IPS-NIHi7 (cell line): Measurements from ENCODE around the gene BDH1.
"Not testable (repeated sequence)": the region's sequence is repeated elsewhere in the genome, so short reads cannot be mapped to it uniquely, and the experiment has no call there.

ENCODE experiments used
- DNase-seq: peaks from one replicate; pipeline ENCODE4 v3.0.0; 2012; ENCODE audit warnings: mixed read lengths; ENCODE audit errors: extremely low spot score

The BDH1 gene

DNA sequence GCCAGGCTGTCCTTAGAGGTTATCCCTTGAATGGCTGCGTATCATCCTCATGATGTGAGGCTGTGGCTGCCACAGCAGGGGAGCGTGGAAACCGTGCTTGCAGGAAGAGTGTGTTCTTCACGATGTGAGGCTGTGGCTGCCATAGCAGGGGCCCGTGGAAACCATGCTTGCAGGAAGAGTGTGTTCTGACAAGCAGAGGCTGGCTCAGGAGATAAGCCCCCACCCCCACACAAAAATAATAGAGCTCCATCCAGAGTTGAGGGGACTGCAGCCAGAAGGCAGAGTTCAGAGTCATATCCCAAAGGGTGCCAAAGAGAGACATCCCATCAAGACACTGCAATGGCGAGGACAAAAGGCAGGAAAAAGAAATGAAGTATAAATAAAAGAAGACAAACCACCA lies 22.6 kb upstream of the BDH1 start:
- DNase-seq: no peak

- DNase-seq: no peak
Observed at GRCh38 chr3:197577366-197578074, 21.8 kb upstream of the BDH1 start.

DNA sequence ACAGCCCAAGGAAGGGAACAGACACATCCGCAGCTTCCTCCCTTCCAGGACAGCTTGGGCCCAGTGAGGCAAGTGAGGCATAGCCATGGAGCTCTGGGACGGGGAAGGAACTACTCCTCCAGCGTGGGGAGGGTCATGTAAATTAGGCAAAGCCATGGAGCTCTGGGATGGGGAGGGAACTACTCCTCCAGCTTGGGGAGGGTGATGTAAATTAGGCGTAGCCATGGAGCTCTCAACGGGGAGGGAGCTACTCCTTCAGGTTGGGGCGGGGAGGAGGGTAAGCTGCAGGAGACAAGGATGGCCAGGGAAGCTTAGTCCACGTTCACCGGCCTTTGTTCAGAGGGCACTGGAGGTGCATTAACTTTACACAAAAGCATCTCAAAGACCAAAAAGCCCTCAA lies 21.1 kb upstream of the BDH1 start:
- no peak for DNase-seq

DNA sequence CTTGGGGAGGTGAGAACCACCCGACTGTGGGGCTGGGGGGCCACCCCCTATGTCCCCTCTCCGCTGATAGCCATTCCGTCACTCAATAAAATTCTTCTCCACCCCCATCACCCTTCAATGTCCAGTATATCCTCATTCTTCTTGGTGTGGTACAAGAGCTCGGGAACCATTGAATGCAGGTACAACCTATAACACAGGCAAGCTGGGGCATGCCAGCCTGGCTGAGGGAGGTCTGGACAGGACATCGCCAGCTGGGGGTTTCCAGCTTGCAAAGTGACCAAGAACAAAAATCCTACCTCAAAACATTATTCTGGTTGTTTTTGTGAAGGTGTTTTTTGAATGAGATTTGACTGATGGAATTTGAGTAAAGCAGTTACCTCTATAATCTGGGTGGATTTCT lies 19.6 kb upstream of the BDH1 start:
- DNase-seq: no peak

- not testable (repeated sequence) for DNase-seq
Observed at GRCh38 chr3:197574396-197574991, 18.7 kb upstream of the BDH1 start.

- DNase-seq: no peak
Observed at GRCh38 chr3:197573048-197573767, 17.4 kb upstream of the BDH1 start.

GRCh38 chr3:197571880-197572172 lies 16.1 kb upstream of the BDH1 start:
- DNase-seq: not testable (repeated sequence)

DNA sequence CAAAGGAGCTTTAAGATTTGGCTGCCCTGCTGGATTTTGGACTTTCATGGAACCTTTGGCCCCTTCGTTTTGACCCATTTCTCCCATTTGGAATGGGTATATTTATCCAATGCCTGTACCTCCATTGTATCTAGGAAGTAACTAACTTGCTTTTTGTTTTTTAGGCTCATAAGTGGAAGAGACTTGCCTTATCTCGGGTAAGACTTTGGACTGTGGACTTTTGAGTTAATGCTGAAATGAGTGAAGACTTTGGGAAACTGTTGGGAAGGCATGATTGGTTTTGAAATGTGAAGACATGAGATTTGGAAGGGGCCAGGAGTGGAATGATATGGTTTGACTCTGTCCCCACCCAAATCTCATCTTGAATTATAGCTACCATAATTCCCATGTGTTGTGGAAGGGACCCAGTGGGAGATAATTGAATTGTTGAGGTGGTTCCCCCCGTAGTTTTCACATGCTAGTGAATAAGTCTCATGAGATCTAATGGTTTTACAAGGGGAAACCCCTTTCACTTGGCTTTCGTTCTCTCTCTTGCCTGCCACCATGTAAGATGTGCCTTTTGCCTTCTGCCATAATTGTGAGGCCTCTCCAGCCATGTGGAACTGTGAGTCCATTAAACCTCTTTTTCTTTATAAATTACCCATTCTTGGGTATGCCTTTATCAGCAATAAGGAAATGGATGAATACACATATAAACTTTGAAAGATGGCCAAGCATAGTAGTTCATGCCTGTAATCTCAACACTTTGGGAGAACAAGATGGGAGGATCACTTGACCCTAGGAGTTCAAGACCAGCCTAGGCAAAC lies 15.5 kb upstream of the BDH1 start:
- not testable (repeated sequence) for DNase-seq

GRCh38 chr3:197569433-197569832 lies 13.7 kb upstream of the BDH1 start:
- not testable (repeated sequence) for DNase-seq

GRCh38 chr3:197567904-197568681 lies 12.3 kb upstream of the BDH1 start:
- no peak for DNase-seq

DNA sequence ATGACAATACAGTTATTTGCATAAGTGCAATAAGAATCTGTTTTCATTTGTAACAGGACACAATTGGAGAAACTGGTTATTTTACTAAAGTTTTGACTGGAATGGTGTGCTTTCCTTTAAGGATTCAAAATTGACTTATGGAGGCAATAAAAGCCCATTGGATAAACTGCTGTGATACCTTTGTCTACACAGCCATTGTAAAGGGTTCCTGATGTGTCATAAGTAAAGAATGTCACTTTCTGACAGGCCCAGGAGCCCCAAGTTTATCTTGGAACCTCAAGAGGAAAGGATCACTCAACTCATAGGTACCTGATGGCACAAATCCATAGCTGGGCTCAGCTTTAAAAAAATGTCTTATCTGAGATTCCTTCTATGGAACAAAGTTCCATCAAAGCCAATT lies 10.4 kb upstream of the BDH1 start:
- DNase-seq: not testable (repeated sequence)

DNA sequence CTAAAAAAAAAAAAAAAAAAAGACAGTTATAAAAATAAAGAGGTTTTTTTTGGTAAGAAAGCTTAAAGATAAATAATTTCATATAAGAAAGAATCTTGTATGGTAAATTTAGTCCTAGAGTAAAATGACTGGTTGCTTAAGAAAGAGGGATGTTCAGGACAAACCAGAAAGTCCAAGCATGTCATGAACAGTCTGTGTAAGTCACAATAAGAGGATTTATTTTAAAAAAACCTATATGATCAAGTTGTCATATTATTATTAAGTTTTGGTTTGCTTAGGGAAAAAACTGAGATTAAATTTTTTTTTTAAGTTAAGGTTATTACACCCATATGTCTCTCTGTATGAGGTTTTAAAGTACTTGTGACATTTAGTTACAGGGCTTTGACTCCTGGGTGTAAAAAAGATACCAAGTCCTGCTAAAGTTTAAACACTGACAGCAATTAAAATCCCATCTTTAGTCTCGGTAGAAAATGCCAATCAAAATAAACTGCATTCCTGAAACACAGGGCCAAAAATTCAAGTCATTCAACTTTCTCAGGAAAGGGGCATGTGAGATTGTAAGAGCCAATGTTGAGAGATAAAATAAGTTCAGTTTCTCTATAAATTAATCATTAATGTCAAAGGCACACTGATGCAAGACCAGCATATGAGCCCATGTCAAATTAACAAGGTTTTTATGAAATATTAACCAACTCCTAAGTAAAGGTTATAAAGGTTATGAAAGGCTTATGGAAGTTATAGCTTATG lies 8.5 kb upstream of the BDH1 start:
- DNase-seq: no peak

DNA sequence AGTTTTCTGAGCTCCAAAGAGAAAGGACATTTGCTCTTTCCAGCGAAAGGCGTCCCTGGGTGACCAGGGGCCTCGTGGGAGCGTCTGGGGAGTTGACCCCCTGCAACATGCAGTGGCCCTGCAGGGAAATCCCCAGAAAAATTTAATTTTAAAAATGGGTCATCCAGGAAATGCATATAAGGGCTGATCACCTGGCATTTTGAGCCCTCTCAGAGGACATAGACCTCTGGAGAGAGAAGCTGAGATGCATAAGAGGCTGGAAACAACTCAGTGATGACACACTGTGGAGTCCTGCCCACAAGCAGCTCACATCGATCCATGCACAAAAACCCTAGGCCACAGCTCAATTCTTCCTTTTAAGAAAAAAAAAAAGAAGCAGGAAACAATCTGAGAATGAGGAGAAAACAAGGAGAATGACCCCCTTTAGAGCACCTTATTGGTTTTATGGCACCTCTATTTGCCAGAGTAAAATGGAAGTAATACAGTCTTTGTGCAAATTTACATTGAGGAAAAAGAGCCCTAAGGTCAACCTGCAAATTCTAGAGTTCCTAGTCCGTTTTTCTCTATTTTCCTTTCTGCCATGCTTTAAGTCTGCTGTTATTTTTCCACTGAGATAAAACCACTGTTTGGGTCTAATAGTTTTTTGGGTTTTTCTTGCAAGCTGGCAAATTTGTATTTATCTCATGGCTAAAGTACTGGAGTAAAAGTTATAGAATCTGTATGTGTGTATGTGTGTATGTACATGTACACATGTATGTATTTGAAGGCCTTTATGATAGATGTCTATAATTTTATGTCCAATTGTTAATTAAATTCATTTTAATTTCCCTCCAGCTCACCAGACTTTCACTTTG lies 6.9 kb upstream of the BDH1 start:
- DNase-seq: no peak

DNA sequence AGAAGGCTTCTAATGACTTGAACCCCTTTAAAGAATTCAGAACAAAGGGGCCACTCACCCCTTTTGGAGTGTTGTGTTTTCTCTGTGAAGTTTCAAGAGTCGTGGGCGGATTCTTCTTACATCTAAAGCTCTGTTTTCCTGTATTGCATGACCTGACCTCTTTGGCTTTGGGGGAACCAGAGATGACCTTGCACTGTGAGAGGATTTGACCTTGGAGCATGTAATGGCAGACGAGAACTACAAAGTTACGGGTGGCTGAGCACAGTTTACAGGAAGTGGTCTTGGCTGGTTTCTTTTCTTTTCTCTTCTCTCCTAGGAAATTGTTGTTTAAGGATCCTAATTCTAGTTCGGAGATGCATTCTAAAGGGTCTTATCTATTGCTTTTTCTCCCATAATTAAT lies 6.2 kb upstream of the BDH1 start:
- no peak for DNase-seq

DNA sequence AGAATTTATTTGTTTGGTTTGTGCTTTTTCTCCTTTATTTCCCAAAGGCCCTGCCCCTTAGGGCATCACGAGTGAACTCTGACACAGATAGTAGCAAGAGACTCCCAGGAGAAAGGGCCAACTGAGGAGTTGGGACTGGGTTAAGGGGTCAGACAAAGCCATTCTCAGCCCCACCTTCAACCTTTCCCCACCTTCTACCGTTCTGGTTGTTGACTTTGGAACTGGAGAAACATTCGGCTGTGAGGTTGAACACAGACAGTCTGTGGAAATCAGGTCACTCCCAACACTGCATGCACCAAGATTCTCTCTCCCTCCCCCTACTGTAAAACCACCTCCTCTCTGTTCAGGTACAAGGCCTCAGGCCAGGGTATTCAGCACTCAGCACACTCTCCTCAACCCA lies 3.9 kb upstream of the BDH1 start:
- no peak for DNase-seq

GRCh38 chr3:197554562-197555280 lies 1.0 kb downstream of the BDH1 start:
- peak; percentile 98 for DNase-seq

DNA sequence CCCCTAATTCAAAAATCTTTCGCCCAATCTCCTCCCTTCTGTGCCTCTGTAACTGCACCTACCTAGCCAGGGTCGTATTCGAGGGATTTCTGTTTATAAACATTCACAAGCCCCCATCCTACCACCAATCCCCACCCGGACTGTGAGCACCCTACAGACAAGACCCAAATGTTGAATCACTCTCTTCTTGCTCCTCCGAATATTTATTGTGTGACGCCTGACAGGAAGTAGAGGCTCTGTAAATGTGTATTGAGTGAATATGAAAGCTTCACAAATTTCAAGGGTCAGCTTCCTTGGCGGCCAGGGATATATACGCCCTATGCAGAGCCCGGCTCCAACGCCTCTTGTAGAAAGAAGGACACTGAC lies 1.6 kb downstream of the BDH1 start:
- DNase-seq: no peak

DNA sequence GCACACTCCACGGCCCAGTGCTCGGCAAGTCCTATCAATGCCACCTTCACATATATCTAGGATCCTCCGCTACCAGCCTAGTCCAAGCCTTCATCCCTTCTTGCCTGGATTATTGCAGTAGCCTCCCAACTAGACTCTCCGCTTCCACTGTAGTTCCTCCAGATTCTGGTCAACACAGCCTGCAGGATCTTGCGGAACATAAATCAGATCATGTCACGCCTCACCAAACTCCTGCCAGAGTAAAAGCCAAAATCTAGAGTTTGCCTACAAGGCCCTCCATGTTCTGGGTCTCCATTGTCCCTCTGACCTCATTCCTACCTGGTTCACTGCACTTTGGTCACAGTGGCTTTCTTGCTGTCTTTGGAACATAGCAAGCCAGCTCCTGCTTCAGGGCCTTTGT lies 3.6 kb downstream of the BDH1 start:
- no peak for DNase-seq

- DNase-seq: no peak
Observed at GRCh38 chr3:197550489-197550888, 5.3 kb downstream of the BDH1 start.
